Astrocyte (in vitro differentiated cells and primary cell): ENCODE measurements around the gene ZXDC. TPM values are rescaled to one million over a fixed set of nuclear protein-coding genes. Genes with fewer than 3 reads are reported as not detected.

ENCODE experiments used
- DNase-seq: peaks from one replicate; pipeline ENCODE4 v3.0.0-alpha.2; 2010; ENCODE audit warnings: low read depth
- FAIRE-seq: peaks from 2 replicates; lab custom pipeline; 2011; peaks lifted over from hg19 to GRCh38; lab: Jason Lieb, UNC
- H2AFZ ChIP-seq: 2 replicates; pipeline ENCODE4 v1.6.0; 2012; ENCODE audit warnings: low read depth, low read length, inconsistent platforms
- H3K27ac ChIP-seq: 2 replicates; pipeline ENCODE4 v1.5.1; 2011; ENCODE audit warnings: low read depth, low read length, inconsistent platforms
- H3K27me3 ChIP-seq: 2 replicates; pipeline ENCODE4 v1.6.0; 2011; ENCODE audit warnings: low read length, inconsistent platforms; ENCODE audit not compliant: insufficient read depth
- H3K36me3 ChIP-seq: 2 replicates; pipeline ENCODE4 v1.5.1; 2011; ENCODE audit warnings: low read length, inconsistent platforms; ENCODE audit not compliant: insufficient read depth
- H3K4me1 ChIP-seq: 2 replicates; pipeline ENCODE4 v1.5.1; 2011; ENCODE audit warnings: low read length, inconsistent platforms; ENCODE audit not compliant: insufficient read depth
- H3K4me2 ChIP-seq: 2 replicates; pipeline ENCODE4 v1.6.0; 2012; ENCODE audit warnings: low read length, inconsistent platforms
- H3K4me3 ChIP-seq: 2 replicates; pipeline ENCODE4 v1.5.1; 2011; ENCODE audit warnings: low read depth, mild to moderate bottlenecking, low read length, inconsistent platforms; ENCODE audit not compliant: insufficient read depth
- H3K79me2 ChIP-seq: 2 replicates; pipeline ENCODE4 v1.6.0; 2012; ENCODE audit warnings: mild to moderate bottlenecking, low read length, inconsistent platforms; ENCODE audit not compliant: insufficient read depth
- H3K9ac ChIP-seq: 2 replicates; pipeline ENCODE4 v1.6.0; 2012; ENCODE audit warnings: mild to moderate bottlenecking, low read length, inconsistent platforms
- H3K9me3 ChIP-seq: 2 replicates; pipeline ENCODE4 v1.5.1; 2012; ENCODE audit warnings: low read depth, mild to moderate bottlenecking, low read length, inconsistent platforms; ENCODE audit not compliant: insufficient read depth
- H4K20me1 ChIP-seq: 2 replicates; pipeline ENCODE4 v1.6.0; 2012; ENCODE audit warnings: low read length, inconsistent platforms; ENCODE audit not compliant: insufficient read depth
- H3K27ac Mint-ChIP-seq: one replicate; pipeline ENCODE4 v1.8.0; 2021; ENCODE audit warnings: mild to moderate bottlenecking, mixed read lengths; ENCODE audit not compliant: unreplicated experiment
- H3K27me3 Mint-ChIP-seq: one replicate; pipeline ENCODE4 v1.8.0; 2021; ENCODE audit warnings: low read depth, mixed read lengths; ENCODE audit not compliant: unreplicated experiment
- H3K36me3 Mint-ChIP-seq: one replicate; pipeline ENCODE4 v1.8.0; 2021; ENCODE audit warnings: low read depth, mixed read lengths; ENCODE audit not compliant: unreplicated experiment
- H3K4me1 Mint-ChIP-seq: one replicate; pipeline ENCODE4 v1.8.0; 2021; ENCODE audit warnings: low read depth, mixed read lengths; ENCODE audit not compliant: unreplicated experiment
- H3K4me3 Mint-ChIP-seq: one replicate; pipeline ENCODE4 v1.8.0; 2021; ENCODE audit warnings: mild to moderate bottlenecking, moderate library complexity, mixed read lengths; ENCODE audit not compliant: unreplicated experiment
- H3K9me3 Mint-ChIP-seq: one replicate; pipeline ENCODE4 v1.8.0; 2021; ENCODE audit warnings: mild to moderate bottlenecking, mixed read lengths; ENCODE audit not compliant: unreplicated experiment
- EZH2 ChIP-seq: IDR thresholded peaks from 2 replicates; pipeline ENCODE4 v1.6.1; 2012; ENCODE audit warnings: mild to moderate bottlenecking, low read length, inconsistent platforms; ENCODE audit not compliant: insufficient read depth
- total RNA-seq: library from RNA; stranded (reverse); gene quantifications from 2 replicates; pipeline ENCODE4 v1.2.1, GENCODE V29; 2021
- TF ChIP-seq, protein P1 (sequence below): IDR thresholded peaks from 2 replicates; pipeline ENCODE4 v1.5.1; 2011; ENCODE audit warnings: low read depth, mild to moderate bottlenecking, inconsistent platforms, low read length, moderate library complexity; ENCODE audit not compliant: insufficient read depth

The ZXDC gene
- total RNA-seq, 1 donor from 2014 or later = 19.6 TPM

DNA sequence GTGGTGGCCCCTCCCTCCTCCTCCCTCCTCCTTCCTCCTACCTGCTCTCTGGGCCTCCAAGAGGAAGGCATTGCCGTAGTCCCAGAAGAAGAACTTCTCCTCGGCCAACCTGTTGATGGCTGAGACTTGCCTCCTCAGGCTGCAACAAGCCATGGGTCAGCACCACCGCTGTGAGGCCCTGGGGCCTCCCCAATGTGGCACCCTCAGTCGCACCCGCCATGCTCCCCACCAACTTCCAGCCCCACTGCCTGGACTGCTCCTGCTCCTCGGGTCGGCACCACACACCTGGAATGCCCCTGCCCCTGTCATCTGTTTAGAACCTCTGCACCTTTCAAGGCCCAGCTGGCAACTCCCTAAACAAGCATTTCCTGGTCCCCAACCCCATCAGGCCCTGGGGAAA, 24.3 kb upstream of the ZXDC start:
- Mint-ChIP-seq H3K27me3 (peaks cover 16% of the 10 kb centered on the region), H3K4me1 (no peaks in the 10 kb centered on the region), H3K4me3 (no peak overlapping the region), H3K9me3 (peaks cover 1% of the 10 kb centered on the region), H3K27ac (no peak overlapping the region), H3K36me3 (no peaks in the 10 kb centered on the region)
- H4K20me1 ChIP-seq = no peaks in the 10 kb centered on the region
- no peak overlapping the region for H3K9ac ChIP-seq
- no peak overlapping the region for H2AFZ ChIP-seq
- no peak overlapping the region for H3K27ac ChIP-seq
- no peaks in the 10 kb centered on the region for H3K36me3 ChIP-seq
- no peak for TF ChIP-seq EZH2
- TF ChIP-seq, protein P1, sequence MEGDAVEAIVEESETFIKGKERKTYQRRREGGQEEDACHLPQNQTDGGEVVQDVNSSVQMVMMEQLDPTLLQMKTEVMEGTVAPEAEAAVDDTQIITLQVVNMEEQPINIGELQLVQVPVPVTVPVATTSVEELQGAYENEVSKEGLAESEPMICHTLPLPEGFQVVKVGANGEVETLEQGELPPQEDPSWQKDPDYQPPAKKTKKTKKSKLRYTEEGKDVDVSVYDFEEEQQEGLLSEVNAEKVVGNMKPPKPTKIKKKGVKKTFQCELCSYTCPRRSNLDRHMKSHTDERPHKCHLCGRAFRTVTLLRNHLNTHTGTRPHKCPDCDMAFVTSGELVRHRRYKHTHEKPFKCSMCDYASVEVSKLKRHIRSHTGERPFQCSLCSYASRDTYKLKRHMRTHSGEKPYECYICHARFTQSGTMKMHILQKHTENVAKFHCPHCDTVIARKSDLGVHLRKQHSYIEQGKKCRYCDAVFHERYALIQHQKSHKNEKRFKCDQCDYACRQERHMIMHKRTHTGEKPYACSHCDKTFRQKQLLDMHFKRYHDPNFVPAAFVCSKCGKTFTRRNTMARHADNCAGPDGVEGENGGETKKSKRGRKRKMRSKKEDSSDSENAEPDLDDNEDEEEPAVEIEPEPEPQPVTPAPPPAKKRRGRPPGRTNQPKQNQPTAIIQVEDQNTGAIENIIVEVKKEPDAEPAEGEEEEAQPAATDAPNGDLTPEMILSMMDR = no peak
- H3K4me1 ChIP-seq = no peaks in the 10 kb centered on the region
- H3K4me2 ChIP-seq = no peak overlapping the region
- no peak for DNase-seq
- H3K4me3 ChIP-seq = no peak overlapping the region
- H3K27me3 ChIP-seq = peaks cover 2% of the 10 kb centered on the region
- H3K9me3 ChIP-seq = no peaks in the 10 kb centered on the region
- H3K79me2 ChIP-seq = no peaks in the 10 kb centered on the region
- FAIRE-seq = no peak

DNA sequence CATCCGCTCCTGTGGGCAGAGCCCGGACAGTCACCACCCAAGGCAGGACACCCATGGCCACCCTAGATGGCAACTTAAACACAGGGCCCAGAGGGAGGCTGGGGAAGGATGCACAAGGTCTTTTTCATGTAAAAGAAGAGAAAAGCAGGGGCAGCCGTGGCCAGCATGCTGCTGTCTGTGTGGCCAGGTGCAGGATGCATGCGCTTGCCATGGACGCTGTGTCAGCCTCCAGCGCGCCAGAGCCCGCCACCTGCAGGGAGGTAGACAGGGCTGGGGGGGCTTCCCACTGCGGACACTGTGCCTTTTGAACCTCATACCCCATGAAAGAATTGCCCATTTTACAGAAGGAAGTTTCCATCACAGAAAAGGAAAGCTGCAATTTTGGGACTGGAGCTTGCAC, 23.7 kb upstream of the ZXDC start:
- FAIRE-seq = no peak
- no peaks in the 10 kb centered on the region for H3K4me1 Mint-ChIP-seq
- peaks cover 2% of the 10 kb centered on the region for H3K27me3 ChIP-seq
- H2AFZ ChIP-seq = no peak overlapping the region
- H3K9me3 ChIP-seq = no peaks in the 10 kb centered on the region
- no peak overlapping the region for H3K4me3 ChIP-seq
- H4K20me1 ChIP-seq = no peaks in the 10 kb centered on the region
- no peak overlapping the region for H3K4me2 ChIP-seq
- no peak for TF ChIP-seq EZH2
- TF ChIP-seq, protein P1 = no peak
- H3K79me2 ChIP-seq = no peaks in the 10 kb centered on the region
- H3K27ac Mint-ChIP-seq = no peak overlapping the region
- no peaks in the 10 kb centered on the region for H3K9me3 Mint-ChIP-seq
- peaks cover 10% of the 10 kb centered on the region for H3K27me3 Mint-ChIP-seq
- H3K4me1 ChIP-seq = no peaks in the 10 kb centered on the region
- no peaks in the 10 kb centered on the region for H3K36me3 ChIP-seq
- no peak for DNase-seq
- H3K9ac ChIP-seq = no peak overlapping the region
- no peaks in the 10 kb centered on the region for H3K36me3 Mint-ChIP-seq
- H3K4me3 Mint-ChIP-seq = no peak overlapping the region
- H3K27ac ChIP-seq = no peak overlapping the region

DNA sequence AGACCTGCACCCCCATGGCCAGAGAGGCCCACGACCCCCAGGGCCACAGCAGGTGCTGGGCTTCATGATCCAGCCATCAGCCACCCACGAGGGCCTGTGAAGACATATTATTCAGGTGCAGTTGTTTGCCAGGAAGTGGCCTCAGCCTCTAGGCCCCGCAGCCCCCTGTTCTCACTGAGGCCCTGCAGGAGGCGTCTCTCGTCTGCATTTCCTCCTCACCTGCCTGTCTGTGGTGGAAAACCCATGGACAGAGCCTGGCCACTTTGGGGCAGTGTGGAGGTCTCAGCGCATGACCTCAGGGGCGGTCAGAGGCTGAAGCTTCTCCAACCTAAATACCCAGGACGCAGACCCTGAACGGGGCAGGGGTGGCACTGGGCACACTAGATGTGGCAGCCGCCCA, 23.2 kb upstream of the ZXDC start:
- Mint-ChIP-seq H3K9me3 (no peaks in the 10 kb centered on the region), H3K27ac (no peak overlapping the region), H3K27me3 (peaks cover 9% of the 10 kb centered on the region), H3K4me3 (no peak overlapping the region), H3K4me1 (no peaks in the 10 kb centered on the region), H3K36me3 (no peaks in the 10 kb centered on the region)
- Histone ChIP-seq H3K27ac (no peak overlapping the region), H4K20me1 (no peaks in the 10 kb centered on the region), H3K36me3 (no peaks in the 10 kb centered on the region), H3K9me3 (no peaks in the 10 kb centered on the region), H3K4me1 (no peaks in the 10 kb centered on the region), H3K9ac (no peak overlapping the region), H3K27me3 (peaks cover 2% of the 10 kb centered on the region), H3K4me2 (no peak overlapping the region), H3K4me3 (no peak overlapping the region), H2AFZ (no peak overlapping the region), H3K79me2 (no peaks in the 10 kb centered on the region)
- no peak for FAIRE-seq
- no peak for TF ChIP-seq EZH2
- TF ChIP-seq, protein P1 = no peak
- DNase-seq = no peak
